ENCODE data around the gene WASL.
"Not testable (repeated sequence)": the region's sequence is repeated elsewhere in the genome, so short reads cannot be mapped to it uniquely, and the experiment has no call there.

Gene WASL

DNA sequence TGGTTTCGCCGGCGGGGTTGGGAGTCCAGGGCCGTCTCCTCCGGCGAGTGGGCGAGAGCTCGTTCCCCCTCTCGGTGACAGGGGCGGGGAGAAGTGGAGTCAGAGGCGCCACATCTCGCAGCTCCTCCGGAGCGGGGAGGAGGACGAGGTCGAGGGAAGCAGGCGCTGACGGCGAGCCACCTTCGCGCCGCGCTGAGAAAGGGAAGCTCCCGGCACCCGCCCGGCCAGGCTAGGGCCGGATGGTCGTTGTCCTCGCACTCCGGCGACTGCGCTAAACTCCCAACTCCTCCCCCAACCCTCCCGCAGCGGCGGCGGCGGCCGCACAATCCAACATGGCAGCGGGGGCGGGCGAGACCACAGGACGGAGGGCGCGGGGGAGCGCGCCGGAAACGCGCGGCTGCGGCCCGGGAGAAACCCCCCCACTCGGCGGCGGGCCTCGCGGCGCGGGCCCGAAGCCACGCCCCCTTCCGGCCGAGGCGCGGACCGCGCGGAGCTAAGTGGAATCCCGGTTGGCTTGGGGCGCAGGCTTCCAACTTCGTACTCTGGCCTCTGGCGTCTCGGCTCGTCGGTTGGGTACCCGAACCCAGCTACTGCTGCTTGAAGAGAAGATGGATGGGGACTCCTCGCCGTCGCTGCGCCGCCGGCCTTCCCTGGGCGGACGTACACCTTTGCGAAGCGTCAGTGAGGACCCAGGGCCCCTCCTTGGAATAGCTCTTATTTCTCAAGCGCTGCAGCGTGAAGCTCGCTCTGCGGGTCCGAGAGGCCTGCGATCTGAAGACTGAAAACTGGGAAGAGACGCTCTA lies at the start of gene WASL:
TSS of gene WASL (minus strand) at position 270 of the 803 bp plus-strand sequence. CDS start at position 1, 269 bp downstream.
- peak; percentile 98 for DNase-seq

DNA sequence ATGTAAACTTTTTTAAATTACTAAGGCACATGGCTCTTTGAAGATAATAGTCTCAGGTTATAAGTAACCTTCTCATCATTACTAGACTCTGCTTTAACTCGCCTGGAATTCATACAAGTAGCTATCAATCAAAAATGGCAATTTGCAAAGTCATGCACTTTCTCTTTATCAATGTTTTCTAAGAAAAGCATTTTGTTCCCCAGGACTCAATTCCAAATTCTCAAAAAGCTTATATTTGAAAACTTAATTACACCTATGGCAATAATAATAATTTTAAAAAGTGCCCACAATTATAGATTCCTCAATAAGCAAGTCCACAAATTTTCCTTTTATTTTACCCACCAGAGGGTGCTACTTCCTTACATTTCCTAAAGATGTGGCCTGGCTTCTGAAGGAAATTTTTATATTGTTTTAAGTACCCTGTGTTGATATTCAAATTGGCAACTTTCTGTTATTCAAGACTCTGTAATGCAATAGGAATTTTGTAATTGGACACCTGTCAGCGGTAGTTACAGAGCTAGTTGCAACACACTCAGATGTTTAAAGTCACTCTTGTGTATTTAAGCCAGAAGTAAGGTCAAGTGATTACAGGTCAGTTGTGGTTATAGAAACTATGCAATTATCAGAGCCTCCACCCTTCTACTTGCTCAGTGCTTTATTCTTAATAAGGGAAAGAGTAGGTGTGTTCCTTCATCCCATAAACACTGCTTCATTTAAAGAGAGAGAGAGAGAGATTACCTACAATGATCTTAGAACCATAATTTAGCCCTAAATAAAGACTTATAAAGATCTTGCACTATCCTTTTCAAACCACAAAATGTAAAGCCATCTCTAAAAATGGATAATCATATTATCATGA lies 49.1 kb upstream of the WASL start:
- DNase-seq, result peak; percentile 80

DNA sequence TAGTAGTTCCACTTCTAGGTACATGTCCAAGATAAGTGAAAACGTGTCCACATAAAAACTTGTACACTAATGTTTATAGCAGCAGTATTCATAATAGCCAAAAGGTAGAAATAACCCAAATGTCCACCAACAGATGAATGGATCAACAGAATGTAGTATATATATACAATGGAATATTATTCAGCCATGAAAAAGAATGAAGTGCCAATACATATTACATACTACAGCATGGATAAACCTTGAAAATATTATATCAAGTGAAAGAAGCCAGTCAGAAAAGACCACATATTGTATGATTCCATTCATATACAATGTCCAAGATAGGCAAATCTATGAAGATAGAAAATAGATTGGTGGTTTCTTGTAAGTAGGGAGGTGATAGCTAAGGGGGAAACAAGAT lies 47.8 kb upstream of the WASL start:
- DNase-seq, result no peak

DNA sequence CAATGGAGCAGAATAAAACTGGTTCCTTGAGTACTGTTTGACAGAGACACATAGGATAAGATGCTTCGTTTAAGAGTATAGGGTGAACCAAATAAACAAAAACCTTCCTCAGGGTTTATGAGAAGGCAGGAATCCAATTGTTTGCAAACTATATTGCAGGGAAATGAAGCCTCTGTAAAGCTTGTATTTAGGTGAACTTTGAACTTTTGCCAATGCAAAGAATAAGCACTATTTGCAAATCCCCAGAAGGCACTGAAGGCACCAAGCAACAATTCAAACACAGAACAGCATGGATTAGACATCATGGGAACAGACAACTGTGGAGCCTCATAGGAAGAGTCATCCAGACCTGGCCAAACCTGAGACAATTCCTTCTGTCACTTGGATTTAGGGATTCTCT lies 47.1 kb upstream of the WASL start:
- no peak for DNase-seq

DNA sequence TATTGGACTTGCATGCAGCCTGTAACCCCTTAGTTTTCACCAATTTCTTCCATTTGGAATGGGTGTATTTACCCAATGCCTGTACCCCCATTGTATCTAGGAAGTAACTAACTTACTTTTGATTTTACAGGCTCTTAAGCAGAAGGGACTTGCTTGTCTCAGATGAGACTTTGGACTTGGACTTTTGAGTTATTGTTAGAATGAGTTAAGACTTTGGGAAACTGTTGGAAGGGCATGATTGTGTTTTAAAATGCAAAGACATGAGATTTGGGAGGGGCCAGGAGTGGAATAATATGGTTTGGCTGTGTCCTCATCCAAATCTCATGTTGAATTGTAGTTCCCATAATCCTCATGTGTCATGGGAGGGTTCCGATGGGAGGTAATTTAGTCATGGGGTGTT lies 46.3 kb upstream of the WASL start:
- DNase-seq, result not testable (repeated sequence)

DNA sequence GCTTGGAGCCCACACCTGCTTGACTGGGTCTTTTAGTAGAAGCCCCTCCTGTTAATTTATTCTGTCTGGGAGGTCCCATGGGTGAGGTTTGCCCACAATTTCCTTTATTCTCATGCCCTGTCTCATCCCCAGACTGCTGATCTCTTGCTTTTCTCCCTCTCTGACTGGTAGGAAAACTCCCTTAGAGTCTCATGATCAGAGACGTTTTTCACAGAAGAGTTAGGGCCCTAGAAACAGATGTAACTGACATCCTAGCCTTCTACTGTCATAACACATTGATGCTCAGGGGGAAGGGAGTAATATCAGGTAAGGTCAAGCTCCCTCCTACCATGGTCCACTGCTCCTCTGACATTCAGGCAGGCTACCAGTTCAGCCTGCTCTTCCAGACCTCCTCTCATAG lies 43.7 kb upstream of the WASL start:
- DNase-seq, result no peak

DNA sequence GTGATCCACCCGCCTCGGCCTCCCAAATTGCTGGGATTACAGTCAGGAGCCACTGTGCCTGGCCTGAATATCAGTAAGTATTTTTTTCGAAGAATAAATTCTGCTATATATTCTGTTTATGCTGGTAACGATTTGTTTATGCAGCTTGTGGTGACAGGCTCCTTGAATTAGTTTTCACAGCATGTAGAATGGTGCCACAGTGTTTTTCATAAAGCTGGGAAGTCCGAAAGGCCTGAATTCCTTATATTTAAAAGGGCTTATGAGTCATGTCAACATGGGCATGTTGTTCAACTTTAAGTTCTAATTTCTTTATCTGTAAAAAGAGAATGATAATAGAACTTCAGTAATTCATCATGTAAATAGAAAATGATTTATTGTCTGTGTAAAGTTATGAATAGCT lies 42.2 kb upstream of the WASL start:
- no peak for DNase-seq

DNA sequence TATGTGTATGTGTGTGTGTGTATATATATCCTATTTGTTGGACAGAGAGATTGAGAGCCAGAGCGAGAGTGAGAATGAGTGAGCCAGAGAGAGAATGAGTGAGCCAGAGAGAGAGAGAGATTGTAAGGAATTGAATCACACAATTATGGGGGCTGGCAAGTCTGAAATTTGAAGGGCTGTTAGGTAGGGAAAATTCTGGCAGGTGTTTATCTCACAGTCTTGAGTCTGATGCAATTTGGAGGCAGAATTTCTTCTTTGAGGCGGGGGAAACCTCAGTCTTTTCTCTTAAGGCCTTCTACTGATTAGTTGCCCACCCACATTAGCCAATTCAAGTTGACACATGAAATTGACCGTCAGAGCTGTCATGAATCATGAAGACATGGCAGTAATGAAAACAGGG lies 41.0 kb upstream of the WASL start:
- DNase-seq, result peak; percentile 63

DNA sequence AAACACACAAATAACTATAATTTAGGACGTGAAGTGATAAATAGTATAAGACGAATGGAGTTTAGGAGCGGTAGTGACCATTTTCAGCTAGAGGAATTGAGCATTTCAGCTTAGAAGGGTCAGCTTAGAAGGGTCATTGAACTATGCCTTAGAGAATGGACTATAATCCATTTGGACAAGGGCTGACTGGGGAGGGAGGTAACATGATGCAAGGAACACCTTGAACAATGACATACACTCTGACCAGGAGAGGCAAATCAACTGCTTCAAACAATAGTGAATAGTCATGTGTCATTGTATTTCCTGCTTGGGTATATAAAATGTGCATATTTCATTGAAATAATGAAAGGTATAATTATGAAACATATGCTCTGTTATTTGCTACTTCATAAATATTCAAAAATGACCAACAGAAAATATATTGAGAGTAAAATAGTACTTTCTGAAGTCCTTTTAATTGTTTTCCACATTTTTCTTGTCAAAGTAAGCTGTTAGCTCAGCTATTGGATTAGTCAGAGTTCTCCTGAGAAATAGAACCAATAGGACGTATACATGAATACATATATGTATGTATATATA lies 40.5 kb upstream of the WASL start:
- DNase-seq, result peak; percentile 42

DNA sequence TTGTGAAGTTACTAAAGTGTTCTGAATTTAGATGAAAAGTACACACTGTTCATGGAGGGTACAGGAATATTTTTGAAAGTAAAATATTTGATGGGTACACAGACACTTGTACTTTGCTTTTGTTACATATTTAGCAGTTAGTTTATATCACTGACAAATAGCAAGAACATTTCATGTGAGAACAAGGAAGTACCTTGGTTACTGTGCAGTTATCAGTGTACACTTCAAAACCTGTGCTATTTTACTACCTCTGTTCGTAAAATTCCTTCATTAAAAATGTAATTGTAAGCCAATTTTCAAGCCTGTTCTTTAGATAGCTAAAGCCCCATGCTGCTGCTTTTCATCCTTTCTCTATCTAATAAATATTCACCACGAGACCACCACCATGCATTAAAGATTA lies 39.8 kb upstream of the WASL start:
- DNase-seq, result no peak

DNA sequence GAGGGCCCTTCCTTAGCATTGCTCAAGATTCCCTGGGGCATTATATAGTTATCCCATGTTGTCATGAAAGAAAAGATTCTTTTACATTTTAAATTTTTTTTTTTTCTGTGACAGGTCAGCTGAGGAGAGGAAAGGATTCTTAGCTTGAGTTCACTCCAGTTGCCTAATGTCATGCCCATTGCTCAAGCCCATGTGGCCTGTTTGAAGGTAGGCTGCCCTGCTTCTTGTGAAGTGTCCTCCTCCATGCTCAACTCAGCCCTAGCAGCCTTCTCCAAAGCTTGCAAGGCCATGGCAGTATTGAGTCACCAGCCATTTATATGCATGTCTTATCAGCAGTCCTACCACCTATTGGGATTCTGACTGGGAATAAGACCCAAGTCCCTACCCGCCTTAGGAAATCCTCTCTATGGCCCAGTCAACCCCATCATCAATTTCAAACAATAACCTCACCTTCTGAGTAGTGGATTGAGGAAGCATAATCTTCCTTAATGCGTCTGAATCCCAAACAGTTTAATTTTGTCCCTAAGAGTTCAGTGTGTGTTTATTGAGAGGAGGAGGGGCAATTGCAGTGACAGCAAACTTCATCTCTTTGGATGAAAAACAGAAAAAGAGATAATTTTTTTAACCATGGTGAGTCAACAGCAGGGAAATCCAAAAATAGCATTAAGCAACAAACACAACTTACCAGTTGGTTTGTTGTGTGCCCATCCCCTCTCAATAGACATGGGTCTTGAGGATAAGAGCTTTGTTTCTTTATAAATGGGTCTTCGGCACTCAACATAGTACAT lies 38.6 kb upstream of the WASL start:
- no peak for DNase-seq

DNA sequence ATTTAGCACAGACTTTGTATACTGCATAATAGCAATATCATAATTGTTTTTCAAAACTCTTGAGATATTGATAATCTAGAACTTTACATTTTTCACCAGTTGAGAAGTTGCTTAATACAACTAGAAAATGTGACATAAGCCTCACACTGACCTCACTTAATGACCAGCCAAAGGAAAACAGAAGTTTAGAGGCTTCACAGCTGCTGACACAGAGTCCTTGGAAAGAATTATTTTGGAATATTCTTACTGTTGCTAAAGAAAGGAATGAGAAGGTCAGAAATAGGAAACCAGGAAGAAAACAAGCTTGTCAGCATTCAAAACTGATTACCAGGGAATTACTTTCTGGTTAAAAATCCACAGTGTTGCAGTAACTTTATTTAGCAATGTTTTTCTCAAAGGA lies 35.5 kb upstream of the WASL start:
- no peak for DNase-seq

DNA sequence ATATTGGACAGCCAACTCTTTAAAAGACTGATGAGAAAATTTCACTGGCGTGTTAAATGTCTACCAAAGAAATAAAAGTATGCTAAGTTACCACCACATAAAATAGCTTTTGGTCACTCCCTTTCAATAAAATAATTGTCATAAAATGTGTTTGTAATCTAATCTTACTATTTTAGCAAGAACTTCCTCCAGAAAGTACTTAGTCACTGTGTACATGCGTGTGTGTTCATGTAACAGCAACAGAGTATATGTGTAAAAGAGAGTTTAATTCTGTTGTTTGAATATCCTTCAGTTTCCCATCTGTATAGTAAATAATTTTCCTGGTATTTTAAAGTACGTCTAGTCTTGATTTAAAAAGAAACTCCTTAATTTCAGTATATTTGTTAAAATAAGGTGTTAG lies 35.0 kb upstream of the WASL start:
- no peak for DNase-seq

DNA sequence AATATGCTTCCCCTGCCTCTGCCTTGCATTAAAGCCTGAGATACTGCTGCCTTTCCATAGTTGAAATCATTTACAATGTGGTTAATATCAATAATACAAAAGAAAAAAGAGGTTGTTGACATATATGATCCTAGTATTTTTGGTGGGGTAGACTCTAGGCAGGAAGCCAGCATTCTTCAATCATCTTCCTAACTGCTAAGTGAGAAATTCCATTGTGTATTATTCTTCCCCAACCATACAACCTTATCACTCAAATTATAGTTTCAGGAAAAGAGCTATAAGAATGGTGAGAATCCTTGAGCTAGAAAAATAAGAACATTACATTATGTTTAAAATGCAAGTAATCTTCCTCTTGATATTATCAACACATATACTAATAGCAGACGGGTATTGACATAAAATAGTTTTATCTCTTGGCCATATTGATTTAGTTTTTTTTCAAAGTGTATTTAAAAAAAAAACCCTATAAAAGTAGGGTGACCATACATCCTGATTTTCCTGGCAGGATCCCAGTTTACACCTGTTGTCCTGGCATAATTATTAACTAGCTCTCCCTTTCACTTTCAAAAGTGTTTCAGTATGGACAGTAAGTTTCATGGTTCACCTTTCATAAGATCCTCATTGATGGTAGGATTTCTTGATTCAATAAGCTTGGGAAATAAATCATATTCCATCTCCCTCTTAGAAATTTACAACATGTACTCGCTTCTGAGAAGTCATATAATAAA lies 33.4 kb upstream of the WASL start:
- DNase-seq, result no peak

DNA sequence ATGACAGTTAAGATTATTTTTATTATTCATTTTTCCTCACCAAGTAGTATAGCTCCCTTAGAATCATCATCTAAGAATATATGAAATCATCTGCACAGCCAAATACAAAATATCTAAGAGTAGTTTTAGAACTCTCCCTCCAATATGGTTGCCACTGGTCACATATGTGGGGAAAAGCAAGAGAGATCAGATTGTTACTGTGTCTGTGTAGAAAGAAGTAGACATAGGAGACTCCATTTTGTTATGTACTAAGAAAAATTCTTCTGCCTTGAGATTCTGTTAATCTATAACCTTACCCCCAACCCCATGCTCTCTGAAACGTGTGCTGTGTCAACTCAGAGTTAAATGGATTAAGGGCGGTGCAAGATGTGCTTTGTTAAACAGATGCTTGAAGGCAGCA lies 31.7 kb upstream of the WASL start:
- not testable (repeated sequence) for DNase-seq

DNA sequence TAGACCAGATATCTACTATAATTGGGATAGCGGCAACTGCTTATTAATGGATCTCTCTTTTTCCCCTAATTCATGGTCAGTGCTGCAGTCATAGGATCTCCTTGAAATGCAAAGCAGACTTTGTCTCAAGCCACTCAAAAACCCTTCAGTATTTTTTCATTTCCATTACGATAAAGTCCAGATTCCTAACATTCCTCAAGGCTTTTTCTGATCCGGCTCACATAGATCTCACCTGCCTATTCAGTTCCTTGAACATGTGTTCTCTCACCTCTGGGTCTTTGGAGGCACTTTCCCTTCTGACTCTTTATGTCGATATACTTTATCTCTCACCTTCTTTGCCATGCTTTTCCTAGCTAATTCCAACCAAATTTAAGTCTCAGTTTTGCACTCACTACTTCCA lies 25.7 kb upstream of the WASL start:
- DNase-seq, result no peak

DNA sequence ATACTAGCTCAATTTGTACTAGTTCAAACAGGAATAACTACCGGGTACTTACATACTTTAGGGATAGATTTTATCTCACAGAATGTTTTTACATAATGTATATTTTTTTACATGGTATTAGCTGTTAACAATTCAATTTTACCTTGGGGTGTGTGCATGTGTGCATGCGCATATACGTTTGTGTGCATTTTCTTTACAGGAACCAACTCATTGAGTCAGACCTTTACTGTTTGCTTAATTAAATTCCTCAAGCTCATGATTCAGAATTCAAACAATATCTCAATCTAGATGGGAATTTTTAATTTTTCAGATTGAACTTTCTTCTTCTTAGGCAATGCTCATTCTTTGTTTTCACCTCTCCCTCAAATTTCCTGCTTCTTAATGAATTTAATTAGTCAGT lies 24.7 kb upstream of the WASL start:
- no peak for DNase-seq

DNA sequence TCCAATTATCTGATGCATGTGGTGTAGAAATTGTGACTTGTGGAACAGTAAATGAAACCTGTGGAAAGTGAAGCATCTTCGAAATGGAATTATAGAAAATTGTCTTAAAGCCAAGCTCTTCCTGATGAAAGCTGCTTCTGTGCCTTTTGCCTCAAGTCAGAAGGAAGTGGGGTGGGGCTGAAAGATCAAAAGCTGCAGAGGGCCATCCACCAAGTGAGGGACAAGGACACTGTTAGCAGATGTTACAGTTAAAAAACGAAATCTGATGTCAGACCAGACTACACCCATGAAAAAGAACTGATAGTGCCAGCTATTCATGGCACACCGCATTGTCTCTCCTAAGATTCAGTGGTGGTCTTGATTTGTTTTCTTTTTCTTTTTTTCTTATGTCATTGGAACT lies 23.8 kb upstream of the WASL start:
- DNase-seq, result no peak

DNA sequence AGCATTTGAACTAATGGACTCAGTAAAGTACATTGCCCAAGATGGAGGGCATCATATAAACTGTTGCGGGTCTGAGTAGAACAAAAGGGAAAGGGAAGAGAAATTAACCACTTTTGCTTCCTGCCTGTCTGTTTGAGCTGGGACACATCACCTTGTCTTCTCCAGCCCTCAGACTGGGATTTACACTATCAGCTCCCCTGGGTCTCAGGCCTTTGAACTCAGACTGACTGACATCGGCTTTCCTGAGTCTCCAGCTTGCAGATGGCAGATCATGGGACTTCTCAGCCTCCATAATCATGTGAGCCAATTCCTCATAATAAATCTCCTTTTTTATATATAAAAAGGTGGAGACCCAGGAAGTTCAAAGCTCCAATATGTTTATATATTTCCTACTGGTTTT lies 23.0 kb upstream of the WASL start:
- no peak for DNase-seq

DNA sequence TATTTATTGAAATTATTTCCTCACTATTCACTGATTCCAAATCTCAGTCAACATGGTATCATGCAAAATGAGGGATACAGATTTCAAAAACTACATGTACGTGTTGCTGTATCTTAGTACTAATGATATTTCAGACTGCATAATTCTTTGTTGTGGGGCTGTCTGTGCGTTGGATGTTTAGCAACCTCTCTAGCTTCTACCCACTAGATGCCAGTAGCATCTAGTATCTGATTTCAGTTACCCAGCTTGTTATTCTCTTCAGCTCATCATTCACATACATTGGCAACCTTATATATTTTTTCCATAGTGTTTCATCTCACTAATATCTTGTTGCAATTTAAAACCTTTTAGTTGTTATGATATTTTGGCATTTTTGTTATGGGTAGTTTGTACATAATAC lies 22.5 kb upstream of the WASL start:
- DNase-seq, result no peak

DNA sequence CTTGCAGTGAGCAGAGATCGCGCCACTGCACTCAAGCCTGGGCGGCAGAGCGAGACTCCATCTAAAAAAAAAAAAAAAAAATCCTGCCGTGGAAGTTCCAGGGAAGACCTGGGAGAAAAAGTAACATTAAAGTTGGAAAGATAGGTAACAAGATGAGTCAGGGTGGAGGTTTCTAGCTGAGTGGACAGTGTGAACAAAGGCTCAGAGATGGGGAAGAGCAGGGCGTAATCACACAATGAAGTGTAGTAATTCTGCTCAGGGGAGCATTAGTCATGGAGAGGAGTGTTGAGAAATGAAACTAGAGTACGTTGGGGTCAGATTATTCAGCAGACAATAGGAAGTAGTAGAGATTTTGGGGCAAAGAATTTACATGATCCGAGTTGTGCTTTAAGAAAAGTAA lies 21.6 kb upstream of the WASL start:
- DNase-seq, result no peak

DNA sequence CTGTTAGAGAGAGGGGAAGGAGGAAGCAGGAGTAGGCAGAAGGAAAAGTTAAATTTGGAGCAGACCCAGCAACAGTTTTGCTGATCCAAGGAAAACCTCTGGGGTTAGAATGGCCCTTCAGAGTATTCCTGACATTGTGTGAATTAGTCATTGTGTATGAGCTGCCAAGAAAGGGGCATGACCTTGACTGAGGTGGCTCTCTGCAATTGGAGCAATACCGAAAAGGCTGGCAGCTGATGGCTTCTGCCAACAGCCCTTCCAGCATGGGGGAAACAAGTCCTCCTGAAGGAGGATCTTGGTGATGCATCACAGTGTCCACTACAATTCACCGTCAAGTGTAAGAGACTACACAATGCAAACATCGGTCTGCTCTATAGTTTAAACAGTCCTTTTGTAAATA lies 20.6 kb upstream of the WASL start:
- DNase-seq, result no peak

All from eye (tissue), 1 donor.